Fibroblast of gingiva (primary cell): ENCODE measurements around the gene SLC12A3.
A peak's percentile ranks its signal among the peaks of the same experiment; 100 is the strongest.

Source experiments
- DNase-seq: peaks from one replicate; pipeline ENCODE4 v3.0.0-alpha.2; 2011; ENCODE audit warnings: low read depth

Gene SLC12A3

GRCh38 chr16:56943761-56944375, 78.9 kb downstream of the SLC12A3 start:
- DNase-seq = no peak

GRCh38 chr16:56944954-56945839, 80.2 kb downstream of the SLC12A3 start:
- DNase-seq = no peak

- DNase-seq = no peak
These were observed 81.0 kb downstream of the SLC12A3 start for GRCh38 chr16:56945847-56946527.

- DNase-seq = no peak
These were observed 82.0 kb downstream of the SLC12A3 start for GRCh38 chr16:56946767-56947603.

- DNase-seq = peak; percentile 50
These were observed 82.6 kb downstream of the SLC12A3 start for GRCh38 chr16:56947604-56947995.

- DNase-seq = no peak
These were observed 83.2 kb downstream of the SLC12A3 start for GRCh38 chr16:56948234-56948633.

- DNase-seq = no peak
These were observed 85.0 kb downstream of the SLC12A3 start for GRCh38 chr16:56950051-56950450.

- no peak for DNase-seq
These were observed 85.4 kb downstream of the SLC12A3 start for GRCh38 chr16:56950455-56950854.

- DNase-seq = peak; percentile 46
These were observed 86.1 kb downstream of the SLC12A3 start for GRCh38 chr16:56950881-56951771.

- no peak for DNase-seq
These were observed 88.0 kb downstream of the SLC12A3 start for GRCh38 chr16:56953006-56953405.

GRCh38 chr16:56956076-56956475, 91.1 kb downstream of the SLC12A3 start:
- no peak for DNase-seq

GRCh38 chr16:56956756-56957155, 91.7 kb downstream of the SLC12A3 start:
- DNase-seq = no peak

- no peak for DNase-seq
These were observed 95.8 kb downstream of the SLC12A3 start for GRCh38 chr16:56960681-56961281.

GRCh38 chr16:56961386-56961785, 96.4 kb downstream of the SLC12A3 start:
- no peak for DNase-seq

- DNase-seq = no peak
These were observed 96.9 kb downstream of the SLC12A3 start, which contains the start of gene CETP for GRCh38 chr16:56961851-56962281. Gene CETP (plus strand): TSS chr16:56961950. CDS start chr16:56961980, 30 bp downstream.

- DNase-seq = peak; percentile 87
These were observed 99.5 kb downstream of the SLC12A3 start for GRCh38 chr16:56964243-56965148.
